PC-9 (cell line): ENCODE measurements around the gene CEP57. TPM values are rescaled to one million over a fixed set of nuclear protein-coding genes. Genes with fewer than 3 reads are reported as not detected.
A peak's percentile ranks its signal among the peaks of the same experiment; 100 is the strongest.

Source experiments
- BruUV-seq: library from RNA; stranded (reverse); fragments of 400-500 nt; replicated peaks from 2 replicates; lab custom pipeline; 2021; lab: Mats Ljungman, UMichigan
- CTCF ChIA-PET: fragments of 300-600 bp; sonication (Branson Sonifier 250); formaldehyde crosslinking; loops from one replicate; lab custom pipeline; 2022; ENCODE audit warnings: antibody characterized with exemption; lab: Charles Lee
- POLR2A ChIA-PET: fragments of 300-600 bp; sonication (Branson Sonifier 250); formaldehyde crosslinking; loops from one replicate; lab custom pipeline; 2022; ENCODE audit warnings: antibody characterized with exemption; ENCODE audit not compliant: unreplicated experiment; lab: Charles Lee
- DNase-seq, 2 experiments: peaks; one replicate each; pipeline versions ENCODE4 v3.0.0 to v3.0.0-alpha.2; 2015 to 2022; ENCODE audit warnings: mixed read lengths in 1 of 2
- H2AFZ ChIP-seq: fragments of 200-600 bp; sonication (generic); 2 replicates; pipeline ENCODE4 v1.8.1; 2017; ENCODE audit warnings: antibody characterized with exemption
- H3F3A ChIP-seq: fragments of 200-600 bp; sonication (generic); 2 replicates; pipeline ENCODE4 v1.8.1; 2017; ENCODE audit warnings: antibody characterized with exemption, mild to moderate bottlenecking, low read depth; ENCODE audit not compliant: insufficient read depth
- H3K27ac ChIP-seq: fragments of 200-600 bp; sonication (generic); 2 replicates; pipeline ENCODE4 v1.6.1; 2016; ENCODE audit warnings: mixed run types
- H3K27me3 ChIP-seq: fragments of 200-600 bp; sonication (generic); 2 replicates; pipeline ENCODE4 v1.6.1; 2016; ENCODE audit warnings: low read depth, mixed run types; ENCODE audit not compliant: insufficient read depth
- H3K36me3 ChIP-seq: fragments of 200-600 bp; sonication (generic); 2 replicates; pipeline ENCODE4 v1.6.1; 2016; ENCODE audit warnings: low read depth, mixed run types
- H3K4me1 ChIP-seq: fragments of 200-600 bp; sonication (generic); replicated peaks from 2 replicates; pipeline ENCODE4 v1.6.1; 2016; ENCODE audit warnings: mixed run types; ENCODE audit not compliant: insufficient read depth
- H3K4me2 ChIP-seq: fragments of 200-600 bp; sonication (generic); 2 replicates; pipeline ENCODE4 v1.6.1; 2017; ENCODE audit warnings: mixed run types
- H3K4me3 ChIP-seq: fragments of 200-600 bp; sonication (generic); 2 replicates; pipeline ENCODE4 v1.6.1; 2016; ENCODE audit warnings: mixed run types
- H3K79me2 ChIP-seq: fragments of 200-600 bp; sonication (generic); 2 replicates; pipeline ENCODE4 v1.6.1; 2017; ENCODE audit warnings: low read depth, mixed run types
- H3K9me2 ChIP-seq: fragments of 200-600 bp; sonication (generic); 2 replicates; pipeline ENCODE4 v1.8.1; 2017; ENCODE audit warnings: mild to moderate bottlenecking; ENCODE audit not compliant: insufficient read depth
- H3K9me3 ChIP-seq: fragments of 200-600 bp; sonication (generic); 2 replicates; pipeline ENCODE4 v1.8.1; 2016; ENCODE audit warnings: low read depth; ENCODE audit not compliant: insufficient read depth
- H4K20me1 ChIP-seq: fragments of 200-600 bp; sonication (generic); 2 replicates; pipeline ENCODE4 v1.8.1; 2017; ENCODE audit not compliant: insufficient read depth
- CTCF ChIP-seq: fragments of 200-600 bp; sonication (generic); conservative IDR thresholded peaks from 2 replicates; pipeline ENCODE4 v1.6.1; 2017; ENCODE audit warnings: mixed run types, antibody characterized with exemption, mild to moderate bottlenecking, moderate library complexity
- EZH2 ChIP-seq: fragments of 200-600 bp; sonication (generic); IDR thresholded peaks from 2 replicates; pipeline ENCODE4 v1.8.0; 2017; ENCODE audit warnings: antibody characterized with exemption, low read depth
- intact Hi-C: fragments of 100-400 bp; cut with micrococcal nuclease; formaldehyde crosslinking; loops from one replicate; pipeline ENCODE4 v1.10.0; 2022; ENCODE audit not compliant: unreplicated experiment
- total RNA-seq: library from RNA; stranded (reverse); gene quantifications from 2 replicates; pipeline ENCODE4 v1.2.3, GENCODE V29; 2021

CEP57 gene
- total RNA-seq, 1 experiment from 2014 or later, result 64.5 TPM

GRCh38 chr11:95831198-95831883 is 41.0 kb downstream of the CEP57 start:
- TF ChIP-seq EZH2 (no peak), CTCF (no peak)
- CTCF ChIA-PET, result no interaction called here
- peak in 1 of 2 experiments; percentile 56 for DNase-seq
- no peaks in the 10 kb centered on the region for H3K27me3 ChIP-seq
- no peak overlapping the region for H2AFZ ChIP-seq
- no peak overlapping the region for H3K27ac ChIP-seq
- no TSS peak for BruUV-seq
- H3K9me2 ChIP-seq, result no peaks in the 10 kb centered on the region
- no peak overlapping the region for H3K4me3 ChIP-seq
- H3K36me3 ChIP-seq, result peaks cover 60% of the 10 kb centered on the region
- no peaks in the 10 kb centered on the region for H3K4me1 ChIP-seq
- intact Hi-C loops, result loop anchor here (10.0 kb wide), 1 partner anchor 393 kb away; no protein-coding TSS in a partner anchor
- no peaks in the 10 kb centered on the region for H3K9me3 ChIP-seq
- H3K4me2 ChIP-seq, result no peak overlapping the region
- peaks cover 39% of the 10 kb centered on the region for H3F3A ChIP-seq
- no peaks in the 10 kb centered on the region for H4K20me1 ChIP-seq
- no peaks in the 10 kb centered on the region for H3K79me2 ChIP-seq
- POLR2A ChIA-PET, result no interaction called here

- no peak for TF ChIP-seq EZH2
- no peak for TF ChIP-seq CTCF
- no peaks in the 10 kb centered on the region for H3K27me3 ChIP-seq
- no peaks in the 10 kb centered on the region for H3K79me2 ChIP-seq
- H3K4me3 ChIP-seq, result no peak overlapping the region
- H3K36me3 ChIP-seq, result peaks cover 62% of the 10 kb centered on the region
- H3K4me1 ChIP-seq, result no peaks in the 10 kb centered on the region
- BruUV-seq, result no TSS peak
- H3K4me2 ChIP-seq, result no peak overlapping the region
- H3K9me2 ChIP-seq, result no peaks in the 10 kb centered on the region
- no peaks in the 10 kb centered on the region for H3K9me3 ChIP-seq
- H3K27ac ChIP-seq, result no peak overlapping the region
- no peaks in the 10 kb centered on the region for H4K20me1 ChIP-seq
- H3F3A ChIP-seq, result peaks cover 51% of the 10 kb centered on the region
- DNase-seq, result no peak
- ChIA-PET POLR2A (no interaction called here), CTCF (no interaction called here)
- intact Hi-C loops, result loop anchor here (10.0 kb wide), 1 partner anchor 392 kb away; no protein-coding TSS in a partner anchor
- no peak overlapping the region for H2AFZ ChIP-seq
Observed at GRCh38 chr11:95832763-95833162, 42.5 kb downstream of the CEP57 start.

GRCh38 chr11:95833378-95833777 is 43.1 kb downstream of the CEP57 start:
- no peaks in the 10 kb centered on the region for H3K4me1 ChIP-seq
- no peaks in the 10 kb centered on the region for H3K9me3 ChIP-seq
- TF ChIP-seq EZH2 (no peak), CTCF (no peak)
- no peak for DNase-seq
- no peaks in the 10 kb centered on the region for H4K20me1 ChIP-seq
- peaks cover 57% of the 10 kb centered on the region for H3F3A ChIP-seq
- ChIA-PET CTCF (no interaction called here), POLR2A (no interaction called here)
- H3K4me2 ChIP-seq, result no peak overlapping the region
- no peak overlapping the region for H2AFZ ChIP-seq
- H3K36me3 ChIP-seq, result peaks cover 62% of the 10 kb centered on the region
- BruUV-seq, result no TSS peak
- no peak overlapping the region for H3K4me3 ChIP-seq
- no peaks in the 10 kb centered on the region for H3K27me3 ChIP-seq
- H3K27ac ChIP-seq, result no peak overlapping the region
- H3K9me2 ChIP-seq, result no peaks in the 10 kb centered on the region
- intact Hi-C loops, result loop anchor here (10.0 kb wide), 1 partner anchor 391 kb away; no protein-coding TSS in a partner anchor
- no peaks in the 10 kb centered on the region for H3K79me2 ChIP-seq
